SK-N-SH (cell line): ENCODE results near the gene SUMO1. TPM values are rescaled to one million over a fixed set of nuclear protein-coding genes. Genes with fewer than 3 reads are reported as not detected.
A peak's percentile ranks its signal among the peaks of the same experiment; 100 is the strongest.

Experiments used
- CTCF ChIA-PET: fragments of 300-600, 350-600 bp; formaldehyde crosslinking; extraction: SDS; loops from one replicate; lab custom pipeline; 2021; lab: Yijun Ruan, JAX
- POLR2A ChIA-PET: fragments of 350-600 bp; sonication (Branson Sonifier 250); formaldehyde crosslinking; extraction: SDS; loops from one replicate; lab custom pipeline; 2020; ENCODE audit warnings: antibody characterized with exemption, inconsistent platforms; lab: Yijun Ruan, JAX
- DNase-seq: peaks from one replicate; pipeline ENCODE4 v3.0.0; 2012
- H2AFZ ChIP-seq: fragments of 200-600 bp; sonication (generic); 2 replicates; pipeline ENCODE4 v1.8.1; 2016; ENCODE audit warnings: antibody characterized with exemption, mild to moderate bottlenecking, low read depth
- H3F3A ChIP-seq: fragments of 200-600 bp; sonication (generic); replicated peaks from 2 replicates; pipeline ENCODE3; 2016; ENCODE audit warnings: antibody characterized with exemption, mild to moderate bottlenecking; ENCODE audit not compliant: insufficient read depth
- H3K27ac ChIP-seq, 2 experiments: fragments of 200-500 bp in 1 of 2; fragments of 200-600 bp in 1 of 2; sonication (Bioruptor generic) in 1 of 2; sonication (generic), shearing (Covaris generic) in 1 of 2; 2 replicates each; pipeline versions ENCODE4 v1.5.1 to v1.6.1; 2014 to 2016; ENCODE audit warnings: low read depth in 2 of 2, inconsistent platforms in 1 of 2, low read length in 1 of 2, mild to moderate bottlenecking in 1 of 2, mixed read lengths in 1 of 2
- H3K27me3 ChIP-seq: fragments of 200-600 bp; sonication (generic), shearing (Covaris generic); 2 replicates; pipeline ENCODE4 v1.6.1; 2016; ENCODE audit warnings: mixed run types; ENCODE audit not compliant: insufficient read depth
- H3K36me3 ChIP-seq, 2 experiments: fragments of 200-500 bp in 1 of 2; fragments of 200-600 bp in 1 of 2; sonication (Bioruptor generic) in 1 of 2; sonication (generic) in 1 of 2; replicated peaks in 1 of 2; 2 replicates each; pipeline versions ENCODE3 to v1.5.1; 2014 to 2016; ENCODE audit warnings: low read length in 1 of 2, mild to moderate bottlenecking in 1 of 2; ENCODE audit not compliant: insufficient read depth in 2 of 2, control insufficient read depth in 1 of 2
- H3K4me1 ChIP-seq, 2 experiments: fragments of 200-500 bp in 1 of 2; fragments of 200-600 bp in 1 of 2; sonication (Bioruptor generic) in 1 of 2; sonication (generic), shearing (Covaris generic) in 1 of 2; 2 replicates each; pipeline versions ENCODE4 v1.5.1 to v1.6.1; 2014 to 2016; ENCODE audit warnings: low read depth in 1 of 2, low read length in 1 of 2, mixed run types in 1 of 2; ENCODE audit not compliant: insufficient read depth in 2 of 2, control insufficient read depth in 1 of 2
- H3K4me2 ChIP-seq: fragments of 200-600 bp; sonication (generic), shearing (Covaris generic); 2 replicates; pipeline ENCODE4 v1.6.1; 2017; ENCODE audit warnings: mixed run types
- H3K4me3 ChIP-seq, 2 experiments: fragments of 200-500 bp in 1 of 2; fragments of 200-600 bp in 1 of 2; sonication (Bioruptor generic) in 1 of 2; sonication (generic), shearing (Covaris generic) in 1 of 2; 2 replicates each; pipeline versions ENCODE4 v1.5.1 to v1.8.1; 2014 to 2016; ENCODE audit warnings: low read depth in 2 of 2, inconsistent platforms in 1 of 2, low read length in 1 of 2, mild to moderate bottlenecking in 1 of 2, mixed read lengths in 1 of 2, moderate library complexity in 1 of 2
- H3K79me2 ChIP-seq: fragments of 200-600 bp; sonication (generic); 2 replicates; pipeline ENCODE4 v1.8.1; 2017; ENCODE audit warnings: mild to moderate bottlenecking; ENCODE audit not compliant: insufficient read depth
- H3K9ac ChIP-seq: fragments of 200-600 bp; sonication (generic); 2 replicates; pipeline ENCODE4 v1.6.1; 2017; ENCODE audit warnings: mixed run types
- H3K9me2 ChIP-seq: fragments of 200-600 bp; sonication (generic); 2 replicates; pipeline ENCODE4 v1.6.1; 2017; ENCODE audit warnings: mixed run types
- H3K9me3 ChIP-seq: fragments of 200-600 bp; sonication (generic); 2 replicates; pipeline ENCODE4 v1.6.1; 2017; ENCODE audit warnings: mixed run types, mild to moderate bottlenecking, moderate library complexity
- H4K20me1 ChIP-seq: fragments of 200-600 bp; sonication (generic); 2 replicates; pipeline ENCODE4 v1.6.1; 2017; ENCODE audit warnings: mild to moderate bottlenecking, mixed run types; ENCODE audit not compliant: insufficient read depth
- CHD2 ChIP-seq: fragments of 150-350 bp; IDR thresholded peaks from 2 replicates; pipeline ENCODE4 v1.6.1; 2018; ENCODE audit warnings: low read length; ENCODE audit not compliant: partially characterized antibody
- EP300 ChIP-seq, 2 experiments: IDR thresholded peaks; 2 replicates each; pipeline versions ENCODE4 v1.4.0 to v1.6.1; 2012; ENCODE audit warnings: borderline replicate concordance in 1 of 2, low read depth in 1 of 2, low read length in 1 of 2
- FOXJ3 ChIP-seq: sonication (generic); formaldehyde crosslinking; IDR thresholded peaks from 2 replicates; pipeline ENCODE4 v1.5.1; 2020; ENCODE audit warnings: mild to moderate bottlenecking, missing genetic modification reagents
- FOXM1 ChIP-seq: IDR thresholded peaks from 2 replicates; pipeline ENCODE4 v1.4.0; 2012; ENCODE audit warnings: low read depth, mild to moderate bottlenecking
- GABPA ChIP-seq: IDR thresholded peaks from 2 replicates; pipeline ENCODE4 v1.4.0; 2012; ENCODE audit warnings: low read depth, mild to moderate bottlenecking
- GATA2 ChIP-seq: sonication (generic); formaldehyde crosslinking; IDR thresholded peaks from 2 replicates; pipeline ENCODE4 v1.5.0; 2020; ENCODE audit warnings: mild to moderate bottlenecking, missing genetic modification reagents
- JUND ChIP-seq: IDR thresholded peaks from 2 replicates; pipeline ENCODE4 v1.4.0; 2012
- MEF2A ChIP-seq: IDR thresholded peaks from 2 replicates; pipeline ENCODE4 v1.4.0; 2012; ENCODE audit warnings: low read depth, borderline replicate concordance
- NRF1 ChIP-seq: IDR thresholded peaks from 2 replicates; pipeline ENCODE4 v1.6.1; 2012; ENCODE audit warnings: low read depth, mild to moderate bottlenecking, low read length
- PBX3 ChIP-seq: IDR thresholded peaks from 2 replicates; pipeline ENCODE4; 2012
- RCOR1 ChIP-seq: fragments of 150-350 bp; IDR thresholded peaks from 2 replicates; pipeline ENCODE4 v1.6.1; 2017; ENCODE audit warnings: antibody characterized with exemption, low read length
- REST ChIP-seq: IDR thresholded peaks from 2 replicates; pipeline ENCODE4 v1.6.1; 2012; ENCODE audit warnings: mild to moderate bottlenecking, low read depth, low read length, moderate library complexity
- RXRA ChIP-seq: IDR thresholded peaks from 2 replicates; pipeline ENCODE4 v1.4.0; 2012; ENCODE audit warnings: low read depth, mild to moderate bottlenecking, borderline replicate concordance
- SIN3A ChIP-seq: IDR thresholded peaks from 2 replicates; pipeline ENCODE4 v1.6.1; 2012; ENCODE audit warnings: low read depth, mild to moderate bottlenecking, low read length, moderate library complexity, borderline replicate concordance
- SMC3 ChIP-seq: IDR thresholded peaks from 2 replicates; pipeline ENCODE4 v1.6.1; 2012; ENCODE audit warnings: low read depth, low read length, improper control_type of control experiment
- TCF12 ChIP-seq: IDR thresholded peaks from 2 replicates; pipeline ENCODE4 v1.4.0; 2012
- ZBTB33 ChIP-seq: IDR thresholded peaks from 2 replicates; pipeline ENCODE4 v1.4.0; 2012; ENCODE audit warnings: low read depth, borderline replicate concordance
- WGBS: methylation state at CpG from one replicate; pipeline ENCODE4 v1.1.6; 2017; ENCODE audit warnings: low lambda C conversion rate; 5-methylcytosine and 5-hydroxymethylcytosine counted together
- polyA plus RNA-seq, 3 experiments: library from polyadenylated mRNA; depleted of rRNA; stranded (reverse); fragments of >200 nt; gene quantifications; 2 replicates each; pipeline ENCODE4 v1.2.3, GENCODE V29; 2012
- TF ChIP-seq, protein P1 (sequence below): IDR thresholded peaks from 2 replicates; pipeline ENCODE4 v1.4.0; 2012; ENCODE audit warnings: low read depth, borderline replicate concordance

SUMO1 gene
- polyA plus RNA-seq, 1 of the 3 experiments (the other 2 are of a cell fraction), result 42.8 TPM

DNA sequence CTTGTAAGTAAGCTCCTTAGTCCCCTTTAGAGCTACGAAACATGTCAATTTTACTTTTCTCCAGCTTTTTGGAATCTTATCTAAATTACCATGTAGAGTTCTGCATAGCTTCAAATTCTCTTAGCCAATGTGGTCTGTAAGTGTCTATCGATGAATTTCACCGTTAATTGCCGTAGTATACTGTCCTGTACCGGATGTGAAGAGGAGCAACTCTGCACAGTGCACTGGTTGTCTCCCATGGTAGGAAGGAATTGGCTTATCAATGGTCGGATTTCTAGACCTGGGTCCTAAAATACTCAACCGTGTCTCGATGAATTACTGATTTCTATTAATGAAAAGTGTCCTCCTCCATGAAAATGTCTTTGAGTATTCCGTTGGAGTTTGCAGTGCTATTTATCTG, 29.1 kb upstream of the SUMO1 start:
- Histone ChIP-seq H3K27me3 (no peaks in the 10 kb centered on the region), H3K4me1 (peaks cover 3 to 18% of the 10 kb centered on the region in 2 experiments; a peak in 3 of 4 replicates), H2AFZ (no peak overlapping the region), H3F3A (peaks cover 21% of the 10 kb centered on the region), H3K9me3 (no peaks in the 10 kb centered on the region), H3K9ac (peak overlapping the region; percentile 99), H3K79me2 (peaks cover 70% of the 10 kb centered on the region), H3K4me2 (peak overlapping the region; percentile 81), H3K4me3 (peak overlapping the region; percentile 76 to 96), H3K27ac (peak overlapping the region in 1 of 2 experiments; percentile 98; a peak in 1 of 4 replicates), H4K20me1 (peaks cover 63% of the 10 kb centered on the region), H3K9me2 (no peaks in the 10 kb centered on the region), H3K36me3 (no peaks in the 10 kb centered on the region)
- WGBS, result under 1% methylated on average over 9 of the region's 9 CpGs
- ChIA-PET CTCF (interaction anchor here (0.9 kb wide), 1 partner anchor 10 kb away, joined by 4 read pairs; no protein-coding TSS in a partner anchor), POLR2A (no interaction called here)
- no peak for TF ChIP-seq CHD2
- no peak for TF ChIP-seq GABPA
- no peak for TF ChIP-seq FOXJ3 (CRISPR knock-in tag)
- TF ChIP-seq RCOR1, result no peak
- no peak for TF ChIP-seq FOXM1
- no peak for TF ChIP-seq PBX3
- TF ChIP-seq, protein P1, sequence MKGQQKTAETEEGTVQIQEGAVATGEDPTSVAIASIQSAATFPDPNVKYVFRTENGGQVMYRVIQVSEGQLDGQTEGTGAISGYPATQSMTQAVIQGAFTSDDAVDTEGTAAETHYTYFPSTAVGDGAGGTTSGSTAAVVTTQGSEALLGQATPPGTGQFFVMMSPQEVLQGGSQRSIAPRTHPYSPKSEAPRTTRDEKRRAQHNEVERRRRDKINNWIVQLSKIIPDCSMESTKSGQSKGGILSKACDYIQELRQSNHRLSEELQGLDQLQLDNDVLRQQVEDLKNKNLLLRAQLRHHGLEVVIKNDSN, result no peak
- TF ChIP-seq JUND, result no peak
- no peak for TF ChIP-seq EP300 (IDR thresholded peaks at IDR 0.05; ENCODE audit: borderline replicate concordance in 1 of 2, low read depth in 1 of 2, low read length in 1 of 2)
- TF ChIP-seq RXRA, result no peak
- no peak for TF ChIP-seq SMC3
- no peak for TF ChIP-seq SIN3A
- DNase-seq, result peak; percentile 21

DNA sequence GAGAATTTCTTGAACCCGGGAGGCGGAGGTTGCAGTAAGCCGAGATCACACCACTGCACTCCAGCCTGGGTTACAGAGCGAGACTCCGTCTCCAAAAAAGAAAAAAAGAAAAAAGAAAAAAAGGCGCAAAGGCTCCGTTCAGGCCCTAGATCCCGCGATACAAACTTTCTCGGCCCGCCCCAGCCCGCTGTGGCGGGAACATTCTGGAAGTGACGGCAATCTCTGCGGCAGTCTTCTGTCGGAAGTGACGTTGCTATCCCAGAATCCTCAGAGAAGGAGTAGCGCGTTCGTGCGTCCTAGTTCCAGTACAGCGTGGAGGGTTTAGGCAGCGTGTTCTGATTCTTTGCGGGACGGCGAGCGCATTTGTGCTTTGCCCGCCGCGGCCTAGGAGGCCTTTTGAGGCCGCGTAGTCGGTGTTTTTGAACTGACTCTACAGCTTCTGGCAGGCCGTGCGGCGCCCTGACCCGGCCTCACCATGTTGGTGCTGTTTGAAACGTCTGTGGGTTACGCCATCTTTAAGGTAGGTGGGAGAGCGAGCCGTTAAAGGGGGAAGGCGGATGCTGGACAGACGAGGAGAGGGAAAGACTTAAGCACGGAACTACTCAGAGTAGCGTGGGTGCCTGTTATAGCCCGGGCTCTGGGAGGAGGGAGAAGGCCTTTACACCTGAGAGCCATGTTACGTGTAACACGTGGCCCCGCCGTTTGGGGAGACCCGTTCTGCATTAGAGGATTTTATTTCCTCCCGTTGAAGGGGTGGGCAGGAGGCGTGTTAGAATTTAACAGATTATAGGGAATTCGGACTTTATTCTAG, 27.3 kb upstream of the SUMO1 start, which contains the start of gene NOP58:
Gene NOP58 (plus strand): TSS at position 297 of the 811 bp plus-strand sequence. CDS start 179 bp downstream, at position 476.
- WGBS, result 1% methylated on average over 43 of the region's 54 CpGs
- Histone ChIP-seq H2AFZ (peak within 1 kb of the TSS; percentile 99), H3K27ac (peak within 1 kb of the TSS; percentile 85 to 98), H3K4me3 (peak within 1 kb of the TSS; percentile 76 to 96), H4K20me1 (peaks cover 44% of the 10 kb centered on the region), H3K9me3 (no peaks in the 10 kb centered on the region), H3K4me2 (peak within 1 kb of the TSS; percentile 81), H3K79me2 (peaks cover 52% of the 10 kb centered on the region), H3K36me3 (no peaks in the 10 kb centered on the region), H3K27me3 (no peaks in the 10 kb centered on the region), H3K9ac (peak within 1 kb of the TSS; percentile 99), H3K4me1 (peaks cover 3 to 14% of the 10 kb centered on the region in 2 experiments; a peak in 3 of 4 replicates), H3F3A (peaks cover 9% of the 10 kb centered on the region), H3K9me2 (no peaks in the 10 kb centered on the region)
- ChIA-PET POLR2A (interaction anchor here (0.8 to 1.6 kb wide), 2 partner anchors 10 to 27 kb away, joined by 3 to 4 read pairs; partner anchors contain the start of gene SUMO1), CTCF (no interaction called here)
- peak; percentile 86 for DNase-seq
- TF ChIP-seq NRF1 (no peak), REST (peak; percentile 63; the same call in 1 of the 2 replicates), JUND (no peak), GATA2 (CRISPR knock-in tag) (peak; percentile 15; the same call in 1 of the 2 replicates), FOXJ3 (CRISPR knock-in tag) (no peak), MEF2A (no peak), ZBTB33 (peak; percentile 95), TCF12 (no peak)
